GM12892 (cell line): ENCODE measurements around the gene SMARCA2.

ENCODE experiments used
- POLR2A ChIP-seq: IDR thresholded peaks from 2 replicates; pipeline ENCODE4 v1.6.1; 2011; ENCODE audit warnings: low read depth, low read length, control low read depth
- POLR2AphosphoS5 ChIP-seq: IDR thresholded peaks from 2 replicates; pipeline ENCODE4 v1.6.1; 2011; ENCODE audit warnings: low read depth, low read length, control low read depth

DNA sequence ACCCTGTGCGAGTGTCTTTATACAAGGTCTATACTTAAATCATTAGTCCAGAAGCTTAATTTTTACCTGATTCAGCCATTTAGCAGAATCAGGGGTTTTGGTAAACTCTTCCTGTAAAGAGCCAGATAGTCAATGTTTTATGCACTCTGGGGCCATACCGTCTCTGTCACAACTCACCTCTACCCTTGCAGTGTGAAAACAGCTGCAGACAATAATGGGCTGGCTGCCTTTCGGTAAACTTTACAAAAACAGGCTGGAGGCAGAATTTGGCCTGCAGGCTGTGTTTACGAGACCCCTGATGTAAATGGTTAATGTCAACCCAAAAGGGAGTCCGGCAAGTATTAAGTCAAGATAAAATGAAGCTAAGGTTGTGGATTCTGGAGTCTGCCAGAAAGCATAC is 32.8 kb downstream of the SMARCA2 start:
- TF ChIP-seq POLR2A (0 out of 2 replicates have a peak, but pooled peaks have one; percentile 6), POLR2AphosphoS5 (no peak)
